Smooth muscle cell (in vitro differentiated cells): ENCODE results near the gene NCAPG2. TPM values are rescaled to one million over a fixed set of nuclear protein-coding genes. Genes with fewer than 3 reads are reported as not detected.
A peak's percentile ranks its signal among the peaks of the same experiment; 100 is the strongest.

Experiments used
- DNase-seq: peaks from one replicate; lab custom pipeline; 2025; ENCODE audit not compliant: unreplicated experiment; lab: John Stamatoyannopoulos, UW
- H2AFZ ChIP-seq: fragments of 200-600 bp; sonication (generic); 2 replicates; pipeline ENCODE4 v1.6.0; 2016; ENCODE audit warnings: antibody characterized with exemption, low read depth, mild to moderate bottlenecking
- H3F3A ChIP-seq: fragments of 200-600 bp; sonication (generic); 2 replicates; pipeline ENCODE4 v1.6.0; 2017; ENCODE audit warnings: antibody characterized with exemption, low read depth
- H3K27ac ChIP-seq: fragments of 200-600 bp; sonication (generic); 2 replicates; pipeline ENCODE4 v1.5.1; 2016; ENCODE audit warnings: low read depth, mild to moderate bottlenecking
- H3K27me3 ChIP-seq: fragments of 200-600 bp; sonication (generic); 2 replicates; pipeline ENCODE4 v1.6.1; 2016; ENCODE audit warnings: low read depth, mild to moderate bottlenecking
- H3K36me3 ChIP-seq: fragments of 200-600 bp; sonication (generic); 2 replicates; pipeline ENCODE4 v1.5.1; 2016; ENCODE audit warnings: low read depth
- H3K4me1 ChIP-seq: fragments of 200-600 bp; sonication (generic); 2 replicates; pipeline ENCODE4 v1.5.1; 2016; ENCODE audit warnings: low read depth
- H3K4me2 ChIP-seq: fragments of 200-600 bp; sonication (generic); 2 replicates; pipeline ENCODE4 v1.6.0; 2016; ENCODE audit warnings: mild to moderate bottlenecking
- H3K4me3 ChIP-seq: fragments of 200-600 bp; sonication (generic); 2 replicates; pipeline ENCODE4 v1.5.1; 2016; ENCODE audit warnings: mild to moderate bottlenecking
- H3K79me2 ChIP-seq: fragments of 200-600 bp; sonication (generic); 2 replicates; pipeline ENCODE4 v1.6.0; 2016; ENCODE audit warnings: low read depth, mild to moderate bottlenecking
- H3K9ac ChIP-seq: fragments of 200-600 bp; sonication (generic); 2 replicates; pipeline ENCODE4 v1.6.0; 2016; ENCODE audit warnings: low read depth
- H3K9me3 ChIP-seq: fragments of 200-600 bp; sonication (generic); replicated peaks from 2 replicates; pipeline ENCODE4 v1.5.1; 2016; ENCODE audit warnings: low read depth
- H4K20me1 ChIP-seq: fragments of 200-600 bp; sonication (generic); 2 replicates; pipeline ENCODE4 v1.6.0; 2016; ENCODE audit warnings: low read depth
- WGBS: methylation state at CpG from one replicate; pipeline ENCODE4 v1.1.7; 2016; ENCODE audit warnings: low lambda C conversion rate; 5-methylcytosine and 5-hydroxymethylcytosine counted together
- polyA plus RNA-seq: library from polyadenylated mRNA; unstranded; fragments of >200 nt; fragmentation: Nextera tagmentation; extraction: Ambion mirVana; gene quantifications from 2 replicates; pipeline ENCODE4 v1.2.1, GENCODE V29; 2016
- total RNA-seq: library from RNA; depleted of rRNA; stranded (reverse); fragments of >200 nt; gene quantifications from 2 replicates; pipeline ENCODE4 v1.2.3, GENCODE V29; 2014
- TF ChIP-seq, protein P1 (sequence below): fragments of 200-600 bp; sonication (generic); IDR thresholded peaks from 2 replicates; pipeline ENCODE4 v1.5.1; 2017; ENCODE audit warnings: borderline replicate concordance, mild to moderate bottlenecking, antibody characterized with exemption; ENCODE audit not compliant: insufficient read depth, poor library complexity, severe bottlenecking

Gene NCAPG2
- total and polyA plus RNA-seq, 2 experiments from 2014 or later = 9.9 to 12.5 TPM

GRCh38 chr7:158742065-158742821 lies 37.6 kb upstream of the NCAPG2 start:
- WGBS = 97% methylated on average over 19 of the region's 19 CpGs
- H2AFZ ChIP-seq = no peak overlapping the region
- H3K27ac ChIP-seq = peak overlapping the region; percentile 91

GRCh38 chr7:158741294-158741666 lies 36.7 kb upstream of the NCAPG2 start:
- Histone ChIP-seq H4K20me1 (no peaks in the 10 kb centered on the region), H3F3A (peaks cover 17% of the 10 kb centered on the region), H3K36me3 (peaks cover 7% of the 10 kb centered on the region), H3K4me1 (no peaks in the 10 kb centered on the region), H3K4me2 (peak overlapping the region; percentile 58), H3K9me3 (no peaks in the 10 kb centered on the region), H3K4me3 (no peak overlapping the region), H2AFZ (no peak overlapping the region), H3K79me2 (no peaks in the 10 kb centered on the region), H3K9ac (peak overlapping the region; percentile 23), H3K27me3 (no peaks in the 10 kb centered on the region), H3K27ac (peak overlapping the region; percentile 91)
- 90% methylated on average over 14 of the region's 14 CpGs for WGBS
- TF ChIP-seq, protein P1, sequence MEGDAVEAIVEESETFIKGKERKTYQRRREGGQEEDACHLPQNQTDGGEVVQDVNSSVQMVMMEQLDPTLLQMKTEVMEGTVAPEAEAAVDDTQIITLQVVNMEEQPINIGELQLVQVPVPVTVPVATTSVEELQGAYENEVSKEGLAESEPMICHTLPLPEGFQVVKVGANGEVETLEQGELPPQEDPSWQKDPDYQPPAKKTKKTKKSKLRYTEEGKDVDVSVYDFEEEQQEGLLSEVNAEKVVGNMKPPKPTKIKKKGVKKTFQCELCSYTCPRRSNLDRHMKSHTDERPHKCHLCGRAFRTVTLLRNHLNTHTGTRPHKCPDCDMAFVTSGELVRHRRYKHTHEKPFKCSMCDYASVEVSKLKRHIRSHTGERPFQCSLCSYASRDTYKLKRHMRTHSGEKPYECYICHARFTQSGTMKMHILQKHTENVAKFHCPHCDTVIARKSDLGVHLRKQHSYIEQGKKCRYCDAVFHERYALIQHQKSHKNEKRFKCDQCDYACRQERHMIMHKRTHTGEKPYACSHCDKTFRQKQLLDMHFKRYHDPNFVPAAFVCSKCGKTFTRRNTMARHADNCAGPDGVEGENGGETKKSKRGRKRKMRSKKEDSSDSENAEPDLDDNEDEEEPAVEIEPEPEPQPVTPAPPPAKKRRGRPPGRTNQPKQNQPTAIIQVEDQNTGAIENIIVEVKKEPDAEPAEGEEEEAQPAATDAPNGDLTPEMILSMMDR = no peak
- DNase-seq = no peak

More at GRCh38 chr7:158742065-158742821, 37.6 kb upstream of the NCAPG2 start:
- Histone ChIP-seq H3F3A (peaks cover 11% of the 10 kb centered on the region), H3K36me3 (peaks cover 7% of the 10 kb centered on the region), H3K9ac (no peak overlapping the region), H3K4me2 (no peak overlapping the region), H3K9me3 (no peaks in the 10 kb centered on the region), H4K20me1 (no peaks in the 10 kb centered on the region), H3K4me1 (no peaks in the 10 kb centered on the region), H3K79me2 (no peaks in the 10 kb centered on the region), H3K4me3 (no peak overlapping the region), H3K27me3 (no peaks in the 10 kb centered on the region)
- TF ChIP-seq, protein P1 = no peak
- DNase-seq = no peak

GRCh38 chr7:158740657-158741293 lies 36.2 kb upstream of the NCAPG2 start:
- DNase-seq = no peak
- 47% methylated on average over 16 of the region's 16 CpGs for WGBS

More at GRCh38 chr7:158740657-158741293, 36.2 kb upstream of the NCAPG2 start:
- Histone ChIP-seq H3K4me3 (no peak overlapping the region), H3K9ac (peak overlapping the region; percentile 58), H3K4me1 (no peaks in the 10 kb centered on the region), H3F3A (peaks cover 19% of the 10 kb centered on the region), H3K36me3 (peaks cover 7% of the 10 kb centered on the region), H3K79me2 (no peaks in the 10 kb centered on the region), H3K9me3 (no peaks in the 10 kb centered on the region), H3K27ac (peak overlapping the region; percentile 91), H2AFZ (no peak overlapping the region), H4K20me1 (no peaks in the 10 kb centered on the region), H3K27me3 (no peaks in the 10 kb centered on the region), H3K4me2 (peak overlapping the region; percentile 58)
- TF ChIP-seq, protein P1 = no peak
